OCI-LY7 (cell line): ENCODE measurements around the gene NPAS2.

Experiments used
- EZH2phosphoT487 ChIP-seq: fragments of 200-600 bp; sonication (generic); IDR thresholded peaks from 2 replicates; pipeline ENCODE4 v1.6.1; 2018; ENCODE audit warnings: low read depth, borderline replicate concordance, mild to moderate bottlenecking, mixed run types, antibody characterized with exemption, low read length, moderate library complexity, mixed read lengths
- TF ChIP-seq, protein P1 (sequence below): fragments of 200-600 bp; sonication (generic); conservative IDR thresholded peaks from 2 replicates; pipeline ENCODE4 v1.5.1; 2014; ENCODE audit warnings: mild to moderate bottlenecking, antibody characterized with exemption, low read length, moderate library complexity, mixed read lengths

DNA sequence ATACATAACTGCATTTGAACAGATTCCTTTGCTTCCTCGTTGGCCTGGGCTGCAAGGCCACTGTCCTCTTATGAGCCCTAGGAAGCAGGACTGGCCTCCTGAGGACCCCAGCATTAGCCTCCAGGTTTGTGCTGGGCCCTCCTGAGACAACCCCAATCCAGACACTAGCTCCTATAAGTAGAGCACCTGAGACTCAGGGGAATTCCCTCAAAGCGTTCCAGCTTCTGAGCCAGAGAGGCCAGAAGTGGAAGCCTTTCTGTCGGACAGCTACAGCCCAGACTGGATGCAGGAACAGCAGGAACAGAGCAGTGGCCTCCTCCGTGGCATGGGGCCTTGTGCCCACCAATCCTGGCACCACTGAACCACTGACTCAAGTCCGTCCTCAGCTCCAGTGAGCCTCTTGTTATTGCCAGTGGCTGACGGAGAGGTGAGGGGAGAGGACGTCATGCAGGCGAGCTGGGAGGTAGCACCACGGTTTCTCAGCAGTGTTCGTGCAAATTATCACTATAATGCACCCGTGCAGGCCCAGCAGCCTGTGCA lies 67.2 kb downstream of the NPAS2 start:
- TF ChIP-seq, protein P1, sequence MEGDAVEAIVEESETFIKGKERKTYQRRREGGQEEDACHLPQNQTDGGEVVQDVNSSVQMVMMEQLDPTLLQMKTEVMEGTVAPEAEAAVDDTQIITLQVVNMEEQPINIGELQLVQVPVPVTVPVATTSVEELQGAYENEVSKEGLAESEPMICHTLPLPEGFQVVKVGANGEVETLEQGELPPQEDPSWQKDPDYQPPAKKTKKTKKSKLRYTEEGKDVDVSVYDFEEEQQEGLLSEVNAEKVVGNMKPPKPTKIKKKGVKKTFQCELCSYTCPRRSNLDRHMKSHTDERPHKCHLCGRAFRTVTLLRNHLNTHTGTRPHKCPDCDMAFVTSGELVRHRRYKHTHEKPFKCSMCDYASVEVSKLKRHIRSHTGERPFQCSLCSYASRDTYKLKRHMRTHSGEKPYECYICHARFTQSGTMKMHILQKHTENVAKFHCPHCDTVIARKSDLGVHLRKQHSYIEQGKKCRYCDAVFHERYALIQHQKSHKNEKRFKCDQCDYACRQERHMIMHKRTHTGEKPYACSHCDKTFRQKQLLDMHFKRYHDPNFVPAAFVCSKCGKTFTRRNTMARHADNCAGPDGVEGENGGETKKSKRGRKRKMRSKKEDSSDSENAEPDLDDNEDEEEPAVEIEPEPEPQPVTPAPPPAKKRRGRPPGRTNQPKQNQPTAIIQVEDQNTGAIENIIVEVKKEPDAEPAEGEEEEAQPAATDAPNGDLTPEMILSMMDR: no peak
- no peak for TF ChIP-seq EZH2phosphoT487
